C1 segment of cervical spinal cord (tissue), 14 donors: ENCODE data around the gene ZNF236.
"Not testable (repeated sequence)": the region's sequence is repeated elsewhere in the genome, so short reads cannot be mapped to it uniquely, and the experiment has no call there.

ENCODE experiments used
- DNase-seq, 14 donors: peaks; one replicate each; lab custom pipeline; 2025; lab: John Stamatoyannopoulos, UW

ZNF236 gene

GRCh38 chr18:77002496-77002895 is 180.1 kb downstream of the ZNF236 start:
- DNase-seq: no peak

- no peak for DNase-seq
Measured at GRCh38 chr18:77003316-77003715, 181.0 kb downstream of the ZNF236 start.

GRCh38 chr18:77004555-77005380 is 182.4 kb downstream of the ZNF236 start:
- DNase-seq: peak in 2 of 14 donors; percentile 60 to 66

GRCh38 chr18:77005651-77006195 is 183.4 kb downstream of the ZNF236 start:
- DNase-seq: no peak

- DNase-seq: peak in 6 of 14 donors; percentile 29 to 74 (median 50)
Measured at GRCh38 chr18:77006305-77007175, 184.2 kb downstream of the ZNF236 start.

- no peak for DNase-seq
Measured at GRCh38 chr18:77007251-77007650, 184.9 kb downstream of the ZNF236 start.

- DNase-seq: no peak
Measured at GRCh38 chr18:77008006-77008405, 185.6 kb downstream of the ZNF236 start.

GRCh38 chr18:77008576-77009315 is 186.4 kb downstream of the ZNF236 start:
- DNase-seq: no peak

- no peak for DNase-seq
Measured at GRCh38 chr18:77009675-77010074, 187.3 kb downstream of the ZNF236 start.

GRCh38 chr18:77012120-77012519 is 189.8 kb downstream of the ZNF236 start:
- no peak for DNase-seq

GRCh38 chr18:77012806-77013541 is 190.6 kb downstream of the ZNF236 start:
- DNase-seq: no peak

GRCh38 chr18:77013811-77014521 is 191.6 kb downstream of the ZNF236 start:
- DNase-seq: peak in 8 of 14 donors; percentile 43 to 74 (median 66)

- no peak for DNase-seq
Measured at GRCh38 chr18:77014538-77014937, 192.2 kb downstream of the ZNF236 start.

- DNase-seq: no peak
Measured at GRCh38 chr18:77015169-77015568, 192.8 kb downstream of the ZNF236 start.

GRCh38 chr18:77015771-77016710 is 193.7 kb downstream of the ZNF236 start:
- peak in 1 of 14 donors; percentile 70 for DNase-seq

- DNase-seq: peak in 13 of 14 donors; percentile 13 to 97 (median 91)
Measured at GRCh38 chr18:77016936-77017335, 194.6 kb downstream of the ZNF236 start.

GRCh38 chr18:77017355-77017754 is 195.0 kb downstream of the ZNF236 start:
- peak in 1 of 14 donors; percentile 92 for DNase-seq

GRCh38 chr18:77018650-77019049 is 196.3 kb downstream of the ZNF236 start:
- not testable (repeated sequence) for DNase-seq

- no peak for DNase-seq
Measured at GRCh38 chr18:77019641-77020040, 197.3 kb downstream of the ZNF236 start.
